Type B pancreatic cell (in vitro differentiated cells): Measurements from ENCODE around the gene FAM120A. TPM values are rescaled to one million over a fixed set of nuclear protein-coding genes. Genes with fewer than 3 reads are reported as not detected.
A peak's percentile ranks its signal among the peaks of the same experiment; 100 is the strongest.

ENCODE experiments used
- DNase-seq: peaks from one replicate; pipeline ENCODE4 v3.0.0; 2021; ENCODE audit warnings: mixed read lengths; ENCODE audit not compliant: unreplicated experiment; ENCODE audit errors: extremely low spot score
- H3K27ac Mint-ChIP-seq: 2 replicates; pipeline ENCODE4 v1.8.0; 2021; ENCODE audit warnings: mild to moderate bottlenecking, mixed read lengths
- H3K27me3 Mint-ChIP-seq: 2 replicates; pipeline ENCODE4 v1.8.0; 2021; ENCODE audit warnings: mixed read lengths
- H3K36me3 Mint-ChIP-seq: 2 replicates; pipeline ENCODE4 v1.8.0; 2021; ENCODE audit warnings: mixed read lengths
- H3K4me1 Mint-ChIP-seq: one replicate; pipeline ENCODE4 v1.8.0; 2021; ENCODE audit warnings: mixed read lengths; ENCODE audit not compliant: unreplicated experiment
- H3K4me3 Mint-ChIP-seq: 2 replicates; pipeline ENCODE4 v1.8.0; 2021; ENCODE audit warnings: mild to moderate bottlenecking, mixed read lengths
- H3K9me3 Mint-ChIP-seq: 2 replicates; pipeline ENCODE4 v1.8.0; 2021; ENCODE audit warnings: mixed read lengths
- total RNA-seq: library from RNA; stranded (reverse); gene quantifications from 2 replicates; pipeline ENCODE4 v1.2.1, GENCODE V29; 2021; ENCODE audit warnings: low replicate concordance
- TF ChIP-seq, protein P1 (sequence below): fragments of 200-600 bp; sonication (generic); conservative IDR thresholded peaks from 2 replicates; pipeline ENCODE4 v1.5.0; 2021; ENCODE audit warnings: antibody characterized with exemption, mild to moderate bottlenecking

FAM120A gene
- total RNA-seq, 1 donor from 2014 or later = 72.5 TPM

- no peaks in the 10 kb centered on the region for H3K9me3 Mint-ChIP-seq
- TF ChIP-seq, protein P1, sequence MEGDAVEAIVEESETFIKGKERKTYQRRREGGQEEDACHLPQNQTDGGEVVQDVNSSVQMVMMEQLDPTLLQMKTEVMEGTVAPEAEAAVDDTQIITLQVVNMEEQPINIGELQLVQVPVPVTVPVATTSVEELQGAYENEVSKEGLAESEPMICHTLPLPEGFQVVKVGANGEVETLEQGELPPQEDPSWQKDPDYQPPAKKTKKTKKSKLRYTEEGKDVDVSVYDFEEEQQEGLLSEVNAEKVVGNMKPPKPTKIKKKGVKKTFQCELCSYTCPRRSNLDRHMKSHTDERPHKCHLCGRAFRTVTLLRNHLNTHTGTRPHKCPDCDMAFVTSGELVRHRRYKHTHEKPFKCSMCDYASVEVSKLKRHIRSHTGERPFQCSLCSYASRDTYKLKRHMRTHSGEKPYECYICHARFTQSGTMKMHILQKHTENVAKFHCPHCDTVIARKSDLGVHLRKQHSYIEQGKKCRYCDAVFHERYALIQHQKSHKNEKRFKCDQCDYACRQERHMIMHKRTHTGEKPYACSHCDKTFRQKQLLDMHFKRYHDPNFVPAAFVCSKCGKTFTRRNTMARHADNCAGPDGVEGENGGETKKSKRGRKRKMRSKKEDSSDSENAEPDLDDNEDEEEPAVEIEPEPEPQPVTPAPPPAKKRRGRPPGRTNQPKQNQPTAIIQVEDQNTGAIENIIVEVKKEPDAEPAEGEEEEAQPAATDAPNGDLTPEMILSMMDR = no peak
- peaks cover 65% of the 10 kb centered on the region for H3K4me1 Mint-ChIP-seq
- no peak overlapping the region for H3K27ac Mint-ChIP-seq
- H3K27me3 Mint-ChIP-seq = no peaks in the 10 kb centered on the region
- no peak overlapping the region for H3K4me3 Mint-ChIP-seq
- no peak for DNase-seq
- peaks cover 12% of the 10 kb centered on the region for H3K36me3 Mint-ChIP-seq
These were observed 10.3 kb downstream of the FAM120A start for GRCh38 chr9:93461821-93462220.

GRCh38 chr9:93463638-93464248 lies 12.3 kb downstream of the FAM120A start:
- H3K27ac Mint-ChIP-seq = peak overlapping the region; percentile 71
- H3K27me3 Mint-ChIP-seq = no peaks in the 10 kb centered on the region
- TF ChIP-seq, protein P1 = no peak
- peaks cover 12% of the 10 kb centered on the region for H3K36me3 Mint-ChIP-seq
- peaks cover 77% of the 10 kb centered on the region for H3K4me1 Mint-ChIP-seq
- no peak for DNase-seq
- H3K9me3 Mint-ChIP-seq = no peaks in the 10 kb centered on the region
- no peak overlapping the region for H3K4me3 Mint-ChIP-seq

DNA sequence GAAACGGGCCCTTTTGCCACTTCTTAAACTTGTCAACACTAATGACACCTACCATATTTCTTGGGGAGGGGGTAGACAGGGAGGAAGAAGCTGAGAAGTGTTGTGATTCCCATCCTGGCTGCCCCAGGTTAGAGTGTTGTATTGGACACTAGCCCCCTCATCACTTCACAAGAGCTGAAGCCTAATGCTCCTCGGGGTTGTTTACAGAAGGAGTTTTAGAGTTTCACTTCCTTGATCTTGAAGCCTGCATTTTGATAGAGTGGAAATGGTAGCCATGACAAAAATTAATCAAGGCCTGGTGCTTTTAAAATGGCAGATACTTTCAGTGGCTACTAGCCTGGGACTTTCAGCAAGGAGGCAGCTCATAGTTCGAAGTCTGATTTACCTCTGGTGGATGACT lies 12.9 kb downstream of the FAM120A start:
- no peak overlapping the region for H3K4me3 Mint-ChIP-seq
- H3K36me3 Mint-ChIP-seq = peaks cover 6% of the 10 kb centered on the region
- DNase-seq = no peak
- no peaks in the 10 kb centered on the region for H3K27me3 Mint-ChIP-seq
- TF ChIP-seq, protein P1 = no peak
- peaks cover 77% of the 10 kb centered on the region for H3K4me1 Mint-ChIP-seq
- no peaks in the 10 kb centered on the region for H3K9me3 Mint-ChIP-seq
- peak overlapping the region; percentile 71 for H3K27ac Mint-ChIP-seq

DNA sequence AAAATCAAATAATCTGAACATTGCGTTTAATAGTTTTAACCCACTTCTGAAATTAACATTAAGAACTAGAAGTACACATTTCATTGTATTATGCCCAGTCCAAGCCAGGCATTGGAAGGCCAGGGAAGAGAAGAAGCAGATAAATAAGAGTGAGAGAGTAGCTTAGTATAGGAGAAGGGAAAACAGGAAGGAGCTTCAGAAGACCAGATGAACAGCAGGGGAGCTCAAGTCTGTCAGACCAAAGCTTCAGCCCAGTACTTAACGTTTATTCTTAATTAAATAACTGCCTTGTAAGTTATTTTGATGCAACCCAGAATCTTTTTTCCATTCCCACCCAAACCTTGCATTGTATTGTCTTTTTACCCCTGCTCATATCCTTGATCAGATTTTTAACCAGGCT lies 13.4 kb downstream of the FAM120A start:
- Mint-ChIP-seq H3K27ac (peak overlapping the region; percentile 71), H3K4me1 (peaks cover 72% of the 10 kb centered on the region), H3K4me3 (no peak overlapping the region)

GRCh38 chr9:93465855-93466254 lies 14.4 kb downstream of the FAM120A start:
- no peaks in the 10 kb centered on the region for H3K9me3 Mint-ChIP-seq
- H3K36me3 Mint-ChIP-seq = peaks cover 6% of the 10 kb centered on the region
- H3K27ac Mint-ChIP-seq = peak overlapping the region; percentile 52
- H3K4me1 Mint-ChIP-seq = peaks cover 72% of the 10 kb centered on the region
- DNase-seq = no peak
- TF ChIP-seq, protein P1 = no peak
- no peaks in the 10 kb centered on the region for H3K27me3 Mint-ChIP-seq
- H3K4me3 Mint-ChIP-seq = no peak overlapping the region

More for the DNA sequence above, 13.4 kb downstream of the FAM120A start:
- TF ChIP-seq, protein P1 = no peak
- Mint-ChIP-seq H3K36me3 (peaks cover 4% of the 10 kb centered on the region), H3K27me3 (no peaks in the 10 kb centered on the region), H3K9me3 (no peaks in the 10 kb centered on the region)
- no peak for DNase-seq
